Activated T-cell treated with anti-CD3 and anti-CD28 coated beads for 24 hours (primary cell): ENCODE data around the gene TAPBPL.

Experiments used
- DNase-seq: peaks from one replicate; pipeline ENCODE4 v3.0.0-alpha.2; 2020; ENCODE audit warnings: low read depth

TAPBPL gene

DNA sequence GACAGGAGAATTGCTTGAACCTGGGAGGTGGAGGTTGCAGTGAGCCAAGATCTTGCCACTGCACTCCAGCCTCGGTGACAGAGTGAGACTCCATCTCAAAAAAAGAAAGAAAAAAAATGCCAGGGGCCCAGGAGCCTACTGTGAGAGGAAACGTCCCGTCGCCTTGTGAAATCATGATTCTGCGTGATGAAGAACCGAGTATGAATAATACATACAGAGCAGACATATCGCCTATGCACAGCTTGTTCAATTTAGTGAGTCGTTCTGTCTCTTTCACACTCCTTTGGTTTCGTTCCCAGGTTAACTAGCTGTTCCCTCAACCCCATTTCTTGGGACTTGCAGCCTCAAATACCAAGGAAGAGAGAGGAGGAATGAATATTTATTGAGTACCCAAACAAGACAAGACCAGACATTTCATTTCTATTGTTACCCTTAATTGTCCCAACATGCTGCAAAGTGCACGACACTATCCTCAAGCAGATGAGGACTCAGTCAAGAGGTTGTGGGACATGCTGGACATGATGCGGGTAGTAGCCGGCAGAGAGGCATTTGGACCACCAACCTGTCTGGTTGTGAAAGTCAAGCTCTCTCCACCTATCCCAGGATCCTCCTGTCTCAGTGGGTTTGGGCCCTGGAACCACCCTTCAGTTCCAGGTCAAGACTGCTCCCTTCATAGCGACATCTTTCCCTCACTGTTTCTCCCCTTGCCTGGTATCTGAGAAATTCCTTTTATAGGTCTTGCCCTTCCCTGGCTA lies 15.7 kb upstream of the TAPBPL start:
- no peak for DNase-seq

GRCh38 chr12:6437586-6437985 lies 14.3 kb upstream of the TAPBPL start:
- no peak for DNase-seq

- DNase-seq = no peak
These were observed 13.5 kb upstream of the TAPBPL start for GRCh38 chr12:6438345-6438744.

DNA sequence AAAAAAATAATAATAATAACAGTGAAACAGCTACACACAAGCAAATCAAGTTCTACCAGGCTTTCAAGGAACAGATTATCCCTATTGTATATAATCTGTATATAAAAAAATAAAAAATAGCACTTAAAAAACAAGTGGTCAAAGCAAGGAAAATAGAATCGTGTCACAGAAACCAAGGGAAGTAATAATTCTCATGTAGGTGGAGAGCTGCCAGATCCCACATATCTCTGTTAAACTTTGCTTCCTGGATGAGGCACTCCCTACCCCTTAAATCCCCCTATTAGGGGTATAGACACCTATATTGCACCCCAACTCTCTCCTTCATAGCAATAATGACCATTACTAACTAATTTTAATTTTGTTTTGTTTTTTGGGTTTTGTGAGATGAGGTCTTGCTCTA lies 11.5 kb upstream of the TAPBPL start:
- DNase-seq = no peak

- DNase-seq = no peak
These were observed 9.0 kb upstream of the TAPBPL start for GRCh38 chr12:6442836-6443235.

DNA sequence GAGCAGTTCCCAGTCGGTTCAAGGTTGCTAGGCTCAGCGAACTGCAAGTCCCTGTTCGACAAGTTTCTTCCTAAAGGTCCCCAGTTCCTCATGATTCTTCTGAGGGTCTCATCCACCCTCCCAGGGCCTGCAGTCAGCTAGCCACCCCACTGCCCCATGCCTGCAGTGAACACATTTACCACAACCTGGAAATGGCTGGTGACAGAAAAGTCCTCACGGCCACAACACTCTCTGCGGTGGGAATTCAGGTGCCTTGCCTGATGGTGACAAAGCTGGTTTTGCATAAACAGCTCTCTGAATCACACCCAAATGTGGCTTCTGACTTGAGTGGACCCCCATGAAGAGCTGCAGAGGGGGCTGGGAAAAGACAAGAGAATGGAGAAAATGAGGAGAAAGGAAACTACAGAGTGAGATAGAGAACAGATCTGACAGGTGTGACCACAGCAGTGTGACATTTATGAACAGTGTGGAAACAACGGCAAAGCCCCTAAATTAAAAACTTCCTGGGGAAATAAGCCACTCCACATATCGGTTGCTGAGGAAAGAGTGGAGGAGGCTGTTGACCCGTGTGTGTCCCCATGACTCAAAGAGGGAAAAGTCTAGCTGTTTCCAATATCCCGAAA lies 8.4 kb upstream of the TAPBPL start:
- DNase-seq = peak; percentile 59

DNA sequence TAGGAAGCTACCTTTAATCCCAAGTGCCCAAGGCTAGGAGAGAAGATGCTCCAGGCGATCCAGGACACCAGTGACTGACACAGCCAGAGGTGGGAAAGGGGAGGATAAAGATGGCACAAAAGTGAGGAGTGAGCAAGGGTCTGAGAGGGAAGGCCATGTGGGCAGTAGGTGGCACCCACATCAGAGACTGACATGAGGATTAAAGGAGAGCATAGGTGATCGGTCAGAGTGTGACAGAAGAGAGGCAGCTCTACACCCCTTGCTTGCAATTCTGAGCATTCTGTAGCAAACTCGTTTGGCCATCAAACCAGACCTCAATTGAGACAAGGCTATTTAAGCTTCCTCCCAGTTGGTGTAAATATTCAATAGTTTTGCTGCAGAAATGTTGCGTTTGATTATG lies 7.8 kb upstream of the TAPBPL start:
- no peak for DNase-seq

DNA sequence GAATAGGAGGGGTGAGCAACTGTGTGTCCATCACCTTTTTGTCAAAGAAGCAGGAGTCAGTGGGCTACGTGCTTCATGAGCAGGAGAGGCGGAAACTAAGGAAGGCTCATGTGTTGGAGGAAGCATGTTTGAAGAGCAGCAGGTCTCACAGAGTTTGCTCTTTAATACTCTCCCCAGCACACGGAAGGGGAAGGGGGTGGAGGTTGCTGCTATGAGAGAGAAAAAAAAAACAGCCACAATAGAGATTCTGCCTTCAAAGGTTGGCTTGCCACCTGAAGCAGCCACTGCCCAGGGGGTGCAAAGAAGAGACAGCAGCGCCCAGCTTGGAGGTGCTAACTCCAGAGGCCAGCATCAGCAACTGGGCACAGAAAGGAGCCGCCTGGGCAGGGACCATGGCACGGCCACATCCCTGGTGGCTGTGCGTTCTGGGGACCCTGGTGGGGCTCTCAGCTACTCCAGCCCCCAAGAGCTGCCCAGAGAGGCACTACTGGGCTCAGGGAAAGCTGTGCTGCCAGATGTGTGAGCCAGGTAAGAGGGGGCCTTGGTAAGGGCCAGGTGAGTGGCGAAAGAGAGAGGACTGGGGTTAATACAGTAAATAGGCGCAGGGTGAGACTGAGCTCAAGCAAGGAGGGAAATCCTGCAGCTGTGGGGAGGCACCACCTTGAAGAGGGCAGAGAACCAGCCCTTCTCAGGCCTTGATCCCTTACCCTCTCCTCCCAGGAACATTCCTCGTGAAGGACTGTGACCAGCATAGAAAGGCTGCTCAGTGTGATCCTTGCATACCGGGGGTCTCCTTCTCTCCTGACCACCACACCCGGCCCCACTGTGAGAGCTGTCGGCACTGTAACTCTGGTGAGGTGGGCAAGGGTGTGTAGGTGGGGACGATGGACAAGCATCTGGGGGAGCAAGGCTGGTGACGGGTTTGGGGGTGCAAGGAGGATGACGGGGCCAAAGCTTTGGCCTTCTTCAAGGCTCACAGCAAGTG lies 6.8 kb upstream of the TAPBPL start, which contains the start of gene CD27:
CD27 (plus strand) TSS at position 252 of the 985 bp plus-strand sequence; CDS start at position 393, 141 bp downstream.
- DNase-seq = no peak

DNA sequence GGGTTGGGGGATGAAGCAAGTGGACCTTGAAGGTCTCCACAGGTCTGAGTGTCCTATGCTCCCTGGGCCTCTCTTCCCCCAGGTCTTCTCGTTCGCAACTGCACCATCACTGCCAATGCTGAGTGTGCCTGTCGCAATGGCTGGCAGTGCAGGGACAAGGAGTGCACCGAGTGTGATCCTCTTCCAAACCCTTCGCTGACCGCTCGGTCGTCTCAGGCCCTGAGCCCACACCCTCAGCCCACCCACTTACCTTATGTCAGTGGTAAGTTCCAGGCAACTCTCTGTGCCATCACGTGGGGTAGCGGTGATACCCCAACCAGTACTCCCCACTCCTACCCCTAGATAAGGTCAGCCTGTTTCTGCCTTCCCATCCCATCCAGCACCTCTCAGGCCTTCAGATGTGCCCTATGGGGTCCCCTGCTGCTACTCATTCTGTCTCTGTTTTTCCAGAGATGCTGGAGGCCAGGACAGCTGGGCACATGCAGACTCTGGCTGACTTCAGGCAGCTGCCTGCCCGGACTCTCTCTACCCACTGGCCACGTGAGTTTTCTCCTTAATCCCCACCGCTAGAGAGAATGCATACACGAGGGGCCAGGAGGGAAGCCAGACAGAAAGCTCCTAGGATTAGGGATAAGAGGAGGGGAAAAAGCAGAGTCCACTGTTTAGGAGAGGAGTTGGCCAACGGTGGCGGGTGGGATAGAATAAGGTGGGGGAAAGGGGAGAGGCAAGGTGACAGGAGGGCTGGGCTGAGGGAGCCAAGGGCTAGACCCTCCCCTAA lies 1.6 kb upstream of the TAPBPL start:
- no peak for DNase-seq

GRCh38 chr12:6450869-6451347 lies 934 bp upstream of the TAPBPL start:
- DNase-seq = no peak

GRCh38 chr12:6452245-6452943 lies 552 bp downstream of the TAPBPL start:
- no peak for DNase-seq

GRCh38 chr12:6452944-6453630 lies 1.2 kb downstream of the TAPBPL start:
- DNase-seq = no peak

GRCh38 chr12:6457220-6457945 lies 5.5 kb downstream of the TAPBPL start:
- DNase-seq = no peak

DNA sequence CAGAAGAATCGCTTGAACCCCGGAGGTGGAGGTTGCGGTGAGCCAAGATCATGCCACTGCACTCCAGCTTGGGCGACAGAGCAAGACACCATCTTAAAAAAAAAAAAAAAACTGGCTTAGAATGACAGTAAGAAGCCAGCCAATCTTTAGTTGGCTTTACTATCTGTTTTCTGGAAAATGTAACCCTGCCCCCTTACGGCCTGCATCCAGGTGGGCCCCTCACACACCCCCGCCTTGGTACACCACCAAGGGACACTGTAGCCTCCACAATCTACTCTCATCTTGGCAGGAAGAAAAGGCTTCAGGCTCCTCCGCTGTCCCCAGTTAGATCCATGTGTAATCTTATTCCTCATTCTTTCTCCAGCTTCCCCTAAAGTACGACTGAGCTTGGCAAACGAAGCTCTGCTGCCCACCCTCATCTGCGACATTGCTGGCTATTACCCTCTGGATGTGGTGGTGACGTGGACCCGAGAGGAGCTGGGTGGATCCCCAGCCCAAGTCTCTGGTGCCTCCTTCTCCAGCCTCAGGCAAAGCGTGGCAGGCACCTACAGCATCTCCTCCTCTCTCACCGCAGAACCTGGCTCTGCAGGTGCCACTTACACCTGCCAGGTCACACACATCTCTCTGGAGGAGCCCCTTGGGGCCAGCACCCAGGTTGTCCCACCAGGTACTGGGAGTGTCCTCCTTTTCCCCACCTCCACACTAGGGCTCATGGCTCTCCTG lies 6.6 kb downstream of the TAPBPL start:
- no peak for DNase-seq

- DNase-seq = no peak
These were observed 7.1 kb downstream of the TAPBPL start for GRCh38 chr12:6459004-6459337.

GRCh38 chr12:6460751-6461371 lies 9.0 kb downstream of the TAPBPL start:
- no peak for DNase-seq

DNA sequence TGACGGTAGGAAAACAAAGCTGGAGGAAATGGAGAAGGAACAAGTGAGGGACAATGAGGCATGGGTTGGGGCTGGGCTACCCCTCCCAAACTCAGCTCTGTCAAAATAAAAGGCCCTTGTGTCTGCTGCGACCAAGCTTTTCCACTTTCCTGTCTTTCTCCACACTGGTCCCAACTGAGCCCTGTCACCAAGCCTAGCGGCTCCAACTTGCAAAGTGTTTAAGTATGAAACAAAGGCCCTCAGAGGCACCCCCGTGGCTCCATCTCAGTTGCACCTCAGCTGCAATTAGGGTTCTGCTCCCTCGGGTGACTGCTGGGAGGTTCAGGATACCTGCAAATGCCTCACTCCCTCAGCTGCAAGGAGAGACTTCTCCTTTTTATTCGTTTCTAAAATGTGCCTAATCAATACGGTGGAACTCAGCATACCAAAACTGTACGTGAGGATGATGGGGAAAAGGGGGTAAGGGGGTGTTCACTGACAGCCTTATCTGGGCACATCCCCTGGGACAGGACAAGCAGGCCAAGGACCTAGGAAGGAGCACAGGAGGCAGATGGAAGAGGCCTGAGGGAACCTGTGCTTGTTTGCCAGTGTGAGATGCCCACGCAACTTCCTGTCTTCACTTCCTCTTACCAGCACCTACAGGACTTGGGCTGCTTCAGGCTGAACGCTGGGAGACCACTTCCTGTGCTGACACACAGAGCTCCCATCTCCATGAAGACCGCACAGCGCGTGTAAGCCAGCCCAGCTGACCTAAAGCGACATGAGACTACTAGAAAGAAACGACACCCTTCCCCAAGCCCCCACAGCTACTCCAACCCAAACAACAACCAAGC lies 9.8 kb downstream of the TAPBPL start:
- DNase-seq = peak; percentile 78
